Measurements from ENCODE around the gene TRIM40.

- TF ChIP-seq ELF4 (IDR thresholded peaks at IDR 0.05) (no peak), BHLHE40 (IDR thresholded peaks at IDR 0.05; ENCODE audit: borderline replicate concordance) (no peak), FOXM1 (IDR thresholded peaks at IDR 0.05; ENCODE audit: borderline replicate concordance) (no peak)
These were observed 16.2 kb downstream of the TRIM40 start for GRCh38 chr6:30152016-30152673.
